Suppressor macrophage (primary cell): ENCODE data around the gene MAFG.

Experiments
- DNase-seq, 4 experiments: peaks; one replicate each; pipeline ENCODE4 v3.0.0-alpha.2; 2020 to 2022

The MAFG gene

DNA sequence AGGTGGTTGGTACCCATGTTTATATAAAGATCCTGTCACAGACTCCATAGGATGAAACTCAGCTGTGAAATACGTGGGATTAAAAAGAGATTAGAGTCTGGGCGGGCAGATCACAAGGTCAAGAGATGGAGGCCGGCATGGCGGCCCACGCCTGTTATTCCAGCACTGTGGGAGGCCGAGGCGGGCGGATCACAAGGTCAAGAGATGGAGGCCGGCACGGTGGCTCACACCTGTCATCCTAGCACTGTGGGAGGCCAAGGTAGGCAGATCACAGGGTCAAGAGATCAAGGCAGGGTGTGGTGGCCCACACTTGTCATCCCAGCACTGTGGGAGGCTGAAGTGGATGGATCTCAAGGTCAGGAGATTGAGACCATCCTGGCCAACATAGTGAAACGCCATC is 32.1 kb downstream of the MAFG start:
- DNase-seq: no peak

DNA sequence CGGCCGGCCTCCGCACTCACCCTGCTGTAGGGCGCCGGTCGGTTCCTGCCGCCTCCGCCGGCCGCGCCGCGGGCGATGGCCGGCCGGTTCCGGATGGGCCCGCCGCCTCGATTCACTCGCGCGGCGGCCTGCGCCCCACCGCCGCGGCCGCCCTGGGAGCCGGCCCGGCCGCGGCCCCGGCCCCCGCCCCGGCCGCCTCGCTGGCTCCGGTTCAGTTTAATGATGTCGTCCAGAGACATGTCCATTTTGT is 36.3 kb downstream of the MAFG start:
- peak in 1 of 4 experiments; percentile 30 for DNase-seq

DNA sequence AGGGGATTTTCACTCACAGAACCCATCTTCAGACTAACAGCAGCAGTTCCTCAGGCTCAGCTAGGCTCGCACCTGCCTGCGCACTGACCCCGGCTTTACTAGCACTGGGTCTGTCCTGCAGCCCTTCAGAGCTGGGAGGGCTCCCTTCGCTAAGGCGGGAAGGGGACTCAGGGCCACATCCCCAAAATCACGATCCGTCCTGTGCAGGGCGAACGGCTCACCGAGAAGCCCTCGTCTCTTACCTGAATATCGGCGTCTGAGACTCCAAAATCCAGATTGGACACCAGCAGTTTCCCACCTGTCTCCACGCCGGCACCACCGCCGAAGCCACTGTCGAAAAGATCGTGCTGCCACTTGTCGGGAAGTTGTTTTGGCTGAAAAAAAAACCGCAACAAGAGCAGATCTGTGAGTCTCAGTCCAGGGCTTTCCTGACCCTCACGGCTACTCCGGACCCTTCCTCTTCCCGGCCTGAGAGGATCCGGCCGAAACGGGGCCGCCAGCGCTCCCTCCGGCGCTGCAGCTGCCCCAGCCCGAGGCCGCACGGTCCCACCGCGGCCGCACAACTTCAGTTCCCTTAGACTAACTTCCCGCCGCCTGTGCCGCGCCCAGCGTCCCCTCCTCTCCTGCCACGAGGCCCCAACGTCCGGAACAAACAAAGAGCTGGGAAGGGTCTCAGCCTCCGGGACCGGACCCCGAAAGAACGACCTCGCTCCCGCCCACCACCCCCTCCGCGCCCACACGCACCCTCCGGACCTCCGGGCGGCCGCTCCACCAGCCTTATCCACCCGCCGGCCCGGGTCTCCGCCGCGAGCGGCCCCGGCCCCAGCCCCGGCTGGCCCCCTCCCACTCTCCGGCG is 36.9 kb downstream of the MAFG start:
- DNase-seq: peak; percentile 64 to 80 (median 65)

DNA sequence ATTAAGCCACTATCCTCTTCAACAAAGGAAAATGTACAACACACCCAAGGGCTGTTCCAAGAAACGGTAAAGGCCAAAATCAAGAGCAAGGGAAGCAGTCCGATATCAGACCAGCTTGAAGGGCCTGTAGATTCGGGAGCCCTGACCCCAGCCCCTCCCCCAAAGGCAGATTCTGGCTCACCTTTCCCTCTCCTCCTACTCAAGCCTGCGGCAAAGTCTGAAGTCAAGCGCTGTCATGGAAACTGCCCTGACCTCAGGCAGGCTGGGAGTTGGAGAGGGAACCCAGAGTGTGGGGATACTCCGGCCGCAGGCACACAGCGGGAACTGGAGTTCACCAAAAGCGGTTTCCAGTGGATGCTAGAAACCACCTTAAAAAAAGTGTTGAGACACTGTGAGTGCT is 37.9 kb downstream of the MAFG start:
- no peak for DNase-seq

- no peak for DNase-seq
Measured at GRCh38 chr17:81888988-81889595, 38.4 kb downstream of the MAFG start.

DNA sequence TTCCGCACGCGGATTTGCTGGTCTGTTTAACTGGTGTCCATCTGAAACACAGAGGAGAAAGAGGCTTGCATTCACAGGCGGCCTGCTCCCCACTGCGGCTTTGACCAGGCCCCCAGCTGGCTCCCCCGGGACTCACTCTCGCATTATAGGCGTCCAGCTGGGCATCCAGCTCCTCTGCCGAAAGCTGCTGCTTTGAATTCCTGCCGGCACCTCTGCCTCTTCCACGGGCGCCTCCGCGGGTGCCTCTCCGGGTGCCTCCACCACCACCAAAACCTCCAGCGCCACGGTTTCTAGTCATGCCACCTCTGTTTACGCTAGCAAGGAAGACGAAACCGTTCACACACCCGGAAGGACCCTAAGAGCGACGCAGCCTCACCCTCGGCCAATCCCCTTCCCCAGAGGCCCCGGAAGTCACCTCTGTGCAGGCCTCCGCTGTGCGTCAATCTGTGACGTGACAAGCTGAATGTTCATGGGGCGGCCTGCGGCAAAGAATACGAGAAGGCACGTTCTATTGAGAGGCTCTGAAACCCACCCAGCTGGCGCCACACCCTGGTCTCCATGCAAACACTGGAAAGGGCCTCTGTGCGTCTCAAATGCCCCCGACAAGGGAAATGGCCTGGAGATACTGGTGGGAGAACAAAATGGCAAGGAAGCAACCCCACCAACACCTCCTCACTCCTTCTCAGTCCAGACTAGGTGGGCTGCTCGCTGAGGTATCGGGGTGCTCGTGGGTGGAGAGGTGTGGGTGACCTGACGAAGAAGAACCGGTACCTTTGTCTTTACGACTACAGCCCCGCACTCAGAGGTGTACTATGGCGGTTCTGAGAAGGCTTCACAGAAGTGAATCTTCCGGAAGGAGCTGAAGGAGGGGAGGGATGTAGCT is 39.2 kb downstream of the MAFG start:
- DNase-seq: no peak

- peak; percentile 57 to 81 (median 72) for DNase-seq
Measured at GRCh38 chr17:81885869-81886548, 41.5 kb downstream of the MAFG start.

DNA sequence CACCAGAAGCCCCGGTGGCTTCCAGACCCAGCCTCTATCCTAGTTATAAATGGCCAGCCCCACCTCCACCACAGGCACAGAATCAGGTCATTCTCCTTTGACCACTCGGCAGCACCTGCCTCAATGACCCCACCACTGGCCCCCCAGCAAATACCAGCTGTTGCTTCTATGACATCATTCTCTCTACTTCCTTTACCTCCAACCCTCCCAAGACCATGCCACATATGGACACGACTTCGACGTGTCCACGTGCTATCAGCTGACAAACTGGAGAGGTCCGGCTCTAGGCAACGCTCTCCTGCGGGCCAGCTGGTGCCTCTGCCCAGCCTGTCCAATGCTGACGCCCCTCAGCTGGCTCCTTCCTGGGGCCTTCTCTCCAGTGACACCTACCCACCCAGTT is 42.1 kb downstream of the MAFG start:
- DNase-seq: no peak

DNA sequence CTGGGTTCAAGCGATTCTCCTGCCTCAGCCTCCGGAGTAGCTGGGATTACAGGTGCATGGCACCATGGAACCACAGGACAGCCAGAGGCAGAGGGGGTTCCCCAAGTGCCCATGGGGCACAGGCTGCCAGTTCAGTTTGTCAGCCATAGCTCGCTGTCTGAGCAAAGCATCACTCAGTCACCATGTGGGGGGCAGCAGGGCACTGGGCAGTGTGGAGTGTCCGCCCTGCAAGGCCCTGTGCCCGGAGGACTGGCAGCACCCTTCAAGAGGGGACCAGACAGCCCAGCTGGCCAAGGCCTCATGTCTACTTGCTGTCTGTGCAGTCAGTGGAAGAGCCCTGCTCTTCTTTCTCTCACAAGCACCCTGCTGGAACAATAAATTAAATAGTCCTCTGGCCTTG is 42.6 kb downstream of the MAFG start:
- no peak for DNase-seq

DNA sequence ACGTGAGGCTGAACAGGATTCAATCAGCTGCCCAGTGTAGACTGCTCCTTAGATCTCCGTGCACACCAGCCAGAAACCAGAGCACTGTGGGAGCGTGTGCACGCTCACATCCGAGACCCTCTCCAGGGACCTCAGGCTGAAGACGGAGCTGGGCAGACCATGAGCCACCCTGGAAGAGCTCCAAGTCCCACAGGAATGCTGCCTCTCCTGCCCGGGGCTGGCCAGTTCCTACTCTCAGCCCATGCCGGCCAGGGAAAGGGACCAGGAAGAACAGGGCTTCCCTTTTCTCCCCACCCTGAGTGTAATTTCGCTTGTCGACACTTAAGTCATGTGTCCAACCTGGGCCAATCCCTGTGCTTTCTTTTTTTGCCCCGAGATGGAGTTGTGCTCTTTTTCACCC is 43.0 kb downstream of the MAFG start:
- DNase-seq: no peak

DNA sequence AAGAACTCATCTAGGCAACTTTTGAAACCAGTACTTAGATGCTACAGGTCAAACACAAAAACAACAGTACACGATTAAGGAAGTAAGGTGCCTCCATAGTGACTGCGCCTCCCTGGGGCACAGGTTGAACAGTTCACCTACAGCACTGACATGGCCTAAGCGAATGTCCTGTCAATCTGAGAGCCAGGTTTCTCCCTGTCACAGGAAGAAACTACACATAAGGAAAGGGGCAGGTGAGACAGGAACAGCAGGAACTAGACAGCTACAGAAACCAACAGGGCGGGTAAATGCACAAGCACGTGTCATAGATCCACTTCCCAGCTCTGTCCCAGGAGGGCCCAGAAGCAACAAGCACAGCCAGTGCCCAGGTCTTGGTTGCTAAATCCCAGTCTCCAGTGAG is 48.4 kb downstream of the MAFG start:
- no peak for DNase-seq

- no peak for DNase-seq
Measured at GRCh38 chr17:81878294-81878693, 49.2 kb downstream of the MAFG start.

- DNase-seq: no peak
Measured at GRCh38 chr17:81877569-81877968, 50.0 kb downstream of the MAFG start.

DNA sequence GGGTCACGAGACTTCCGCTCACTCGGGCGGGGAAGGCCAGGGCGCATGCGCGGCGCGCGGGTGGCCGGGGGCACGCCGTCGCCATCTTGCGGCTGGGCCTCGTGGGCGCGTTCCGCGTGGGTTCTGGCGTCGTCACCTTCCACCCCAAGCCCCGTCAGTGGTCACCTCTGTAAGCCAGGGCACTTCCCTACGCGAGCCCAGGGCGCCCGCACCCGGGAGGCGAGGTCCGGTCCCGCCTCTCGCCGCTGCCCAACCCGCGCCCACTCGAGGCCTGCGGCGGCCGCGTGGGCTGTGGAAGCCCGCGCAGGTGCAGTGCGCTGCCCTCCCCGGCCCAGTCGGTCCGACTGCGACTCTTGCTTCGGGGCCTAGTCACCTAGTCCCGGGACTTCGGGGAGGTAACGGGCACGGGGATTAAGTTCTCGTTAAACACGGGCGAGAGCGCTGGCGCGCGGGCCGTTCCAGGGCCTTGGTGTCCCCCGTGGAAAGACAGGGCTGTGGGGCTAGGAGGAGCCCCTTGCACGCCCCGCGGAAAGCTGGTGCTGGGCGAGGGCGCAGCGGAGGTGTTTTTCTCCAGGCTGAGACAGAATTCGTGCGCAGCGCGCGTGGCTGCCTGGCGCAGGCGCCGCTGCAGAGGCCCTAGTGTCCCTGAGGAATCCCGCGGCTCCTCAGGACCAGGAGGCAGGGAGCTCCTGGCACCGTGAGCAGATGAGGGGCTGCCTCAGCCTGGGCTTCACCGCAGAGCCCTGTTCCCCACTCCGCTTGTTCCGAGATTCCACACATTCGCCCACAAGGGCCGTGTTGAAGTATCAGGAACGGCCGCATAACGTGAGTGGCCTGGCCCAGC is 55.9 kb downstream of the MAFG start:
- DNase-seq: peak; percentile 97 to 99 (median 98)

- DNase-seq: no peak
Measured at GRCh38 chr17:81870981-81871386, 56.6 kb downstream of the MAFG start, which contains the start of gene ARHGDIA. Gene ARHGDIA, minus strand, starts transcription at chr17:81871337. Its CDS starts 1,407 bp downstream, at chr17:81869930.

DNA sequence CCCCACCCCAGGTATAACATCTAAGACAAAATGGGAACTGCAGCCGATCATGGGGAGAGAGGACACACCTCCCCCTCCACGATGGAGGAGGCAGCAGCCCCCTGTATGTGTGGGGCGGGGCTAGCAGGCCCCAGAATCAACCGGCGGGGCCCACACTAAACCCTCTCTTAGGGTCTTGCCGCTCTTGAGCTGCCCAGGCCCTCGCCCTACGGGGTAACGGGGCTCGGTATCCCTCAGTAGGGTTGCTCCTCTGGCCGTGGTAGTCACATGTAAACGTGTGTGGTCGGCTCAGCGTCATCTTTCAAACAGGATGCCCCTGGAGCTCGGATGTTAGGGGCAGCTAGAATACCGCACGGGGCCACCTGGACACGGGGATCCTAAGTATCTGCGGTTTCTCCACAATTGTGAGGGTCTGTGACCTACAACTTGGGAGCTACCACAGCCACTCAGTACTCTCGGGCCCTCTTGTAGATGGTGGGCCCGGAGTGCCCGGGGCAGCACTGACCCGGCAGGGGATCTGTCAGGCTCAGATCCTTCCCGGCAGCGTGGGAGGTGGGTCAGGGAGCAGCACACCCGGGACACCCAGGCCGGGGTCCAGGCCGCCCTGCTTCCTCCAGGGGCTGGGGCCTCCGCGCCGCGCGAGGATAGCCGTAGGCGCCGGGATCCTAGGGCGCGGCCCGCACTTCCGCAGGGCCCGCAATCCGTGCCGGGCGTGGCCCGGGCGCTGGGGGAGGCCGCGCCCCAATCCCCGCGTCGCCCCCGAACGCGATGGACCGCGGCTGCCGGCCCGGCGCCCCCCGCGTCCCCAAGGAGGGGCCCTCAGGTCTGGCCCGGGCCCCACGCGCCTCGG is 57.2 kb downstream of the MAFG start:
- DNase-seq: peak; percentile 70 to 85 (median 74)

GRCh38 chr17:81869221-81870130 is 58.1 kb downstream of the MAFG start:
- peak in 3 of 4 experiments; percentile 33 to 61 (median 48) for DNase-seq

DNA sequence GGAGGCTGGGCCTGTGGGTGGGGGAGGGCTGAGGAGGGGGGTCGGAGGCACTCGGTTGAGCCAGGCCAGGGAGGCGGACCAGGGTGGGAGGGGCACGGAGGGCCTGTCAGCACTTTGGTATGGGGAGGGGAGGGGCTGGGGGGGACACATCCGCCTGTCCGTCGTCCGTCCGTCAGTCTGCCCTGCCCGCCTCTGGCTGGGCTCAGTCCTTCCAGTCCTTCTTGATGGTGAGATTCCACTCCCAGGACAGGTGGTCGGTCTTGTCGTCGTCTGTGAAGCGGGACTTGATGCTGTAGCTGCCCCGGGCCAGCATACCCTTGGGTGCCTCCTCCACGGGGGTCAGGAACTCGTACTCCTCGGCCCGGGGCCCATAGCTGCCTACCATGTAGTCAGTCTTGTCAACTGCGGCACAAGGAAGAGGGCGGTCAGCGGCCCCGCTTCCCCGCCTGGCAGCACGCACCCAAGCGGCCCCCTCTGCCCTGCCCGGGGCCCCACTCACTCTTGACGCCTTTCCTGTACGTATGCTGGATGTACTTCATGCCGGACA is 58.8 kb downstream of the MAFG start:
- no peak for DNase-seq
